BLaER1 treated with 17β-estradiol and CSF1 and Interleukin-3, amounts not matched to agents 10 nM and 100 nM (cell line): ENCODE results near the gene HSD17B8.

Experiments used
- H3K27ac ChIP-seq, 11 experiments: shearing (Covaris generic); formaldehyde crosslinking; 2 replicates each; pipeline ENCODE4 v1.8.1; 2022
- H3K27me3 ChIP-seq, 11 experiments: shearing (Covaris generic); formaldehyde crosslinking; 2 replicates each; pipeline ENCODE4 v1.8.1; 2022
- H3K36me3 ChIP-seq, 11 experiments: shearing (Covaris generic); formaldehyde crosslinking; 2 replicates each; pipeline ENCODE4 v1.8.1; 2022
- H3K4me1 ChIP-seq, 10 experiments: shearing (Covaris generic); formaldehyde crosslinking; 2 replicates each; pipeline ENCODE4 v1.8.1; 2022
- H3K4me2 ChIP-seq, 11 experiments: shearing (Covaris generic); formaldehyde crosslinking; 2 replicates each; pipeline ENCODE4 v1.8.1; 2022
- H3K4me3 ChIP-seq, 10 experiments: shearing (Covaris generic); formaldehyde crosslinking; 2 replicates each; pipeline ENCODE4 v1.8.1; 2022
- H3K9ac ChIP-seq, 11 experiments: shearing (Covaris generic); formaldehyde crosslinking; 2 replicates each; pipeline ENCODE4 v1.8.1; 2022
- H3K9me3 ChIP-seq, 11 experiments: shearing (Covaris generic); formaldehyde crosslinking; replicated peaks in 1 of 11; 2 replicates each; pipeline ENCODE4 v1.8.1; 2022
- H4K20me1 ChIP-seq, 11 experiments: shearing (Covaris generic); formaldehyde crosslinking; 2 replicates each; pipeline ENCODE4 v1.8.1; 2022
- Cebpa-rat ChIP-seq, 11 experiments: shearing (Covaris generic); IDR thresholded peaks; 2 replicates each; pipeline ENCODE4 v1.8.1; 2022

Gene HSD17B8

GRCh38 chr6:33189164-33189563 is 15.3 kb upstream of the HSD17B8 start:
- peaks cover 0 to 8% (median 3%) of the 10 kb centered on the region in 11 experiments; a peak in 10 of 22 replicates for H3K9me3 ChIP-seq
- peaks cover 7 to 21% (median 14%) of the 10 kb centered on the region in 10 experiments for H3K4me1 ChIP-seq
- H3K9ac ChIP-seq, result no peak overlapping the region
- H4K20me1 ChIP-seq, result peaks cover 0 to 24% (median 9%) of the 10 kb centered on the region in 11 experiments; a peak in 15 of 22 replicates
- TF ChIP-seq Cebpa-rat (IDR thresholded peaks at IDR 0.05), result no peak
- peaks cover 6 to 8% (median 7%) of the 10 kb centered on the region in 11 experiments; a peak in 21 of 22 replicates for H3K36me3 ChIP-seq
- H3K27me3 ChIP-seq, result peaks cover 38 to 54% (median 52%) of the 10 kb centered on the region in 11 experiments
- no peak overlapping the region for H3K4me3 ChIP-seq
- no peak overlapping the region for H3K27ac ChIP-seq
- no peak overlapping the region for H3K4me2 ChIP-seq

- Histone ChIP-seq H3K4me1 (peaks cover 7 to 19% (median 13%) of the 10 kb centered on the region in 10 experiments), H3K27ac (no peak overlapping the region), H3K36me3 (peaks cover 13 to 15% (median 14%) of the 10 kb centered on the region in 11 experiments), H3K27me3 (peaks cover 38 to 56% (median 52%) of the 10 kb centered on the region in 11 experiments), H3K4me3 (no peak overlapping the region), H3K9ac (no peak overlapping the region), H3K4me2 (no peak overlapping the region), H3K9me3 (peaks cover 0 to 1% (median 0%) of the 10 kb centered on the region in 11 experiments; a peak in 1 of 22 replicates), H4K20me1 (peaks cover 0 to 28% (median 14%) of the 10 kb centered on the region in 11 experiments; a peak in 15 of 22 replicates)
- no peak for TF ChIP-seq Cebpa-rat (IDR thresholded peaks at IDR 0.05)
Measured at GRCh38 chr6:33189625-33190448, 14.6 kb upstream of the HSD17B8 start.

GRCh38 chr6:33190504-33191107 is 13.8 kb upstream of the HSD17B8 start:
- H3K36me3 ChIP-seq, result peaks cover 20 to 22% (median 21%) of the 10 kb centered on the region in 11 experiments
- H3K9ac ChIP-seq, result no peak overlapping the region
- H4K20me1 ChIP-seq, result peaks cover 0 to 34% (median 20%) of the 10 kb centered on the region in 11 experiments; a peak in 16 of 22 replicates
- H3K4me1 ChIP-seq, result peaks cover 7 to 19% (median 13%) of the 10 kb centered on the region in 10 experiments
- H3K4me3 ChIP-seq, result no peak overlapping the region
- peaks cover 38 to 56% (median 52%) of the 10 kb centered on the region in 11 experiments for H3K27me3 ChIP-seq
- no peak overlapping the region for H3K27ac ChIP-seq
- TF ChIP-seq Cebpa-rat (IDR thresholded peaks at IDR 0.05), result no peak
- H3K9me3 ChIP-seq, result no peaks in the 10 kb centered on the region
- H3K4me2 ChIP-seq, result no peak overlapping the region

- H3K27ac ChIP-seq, result no peak overlapping the region
- H3K9me3 ChIP-seq, result no peaks in the 10 kb centered on the region
- H3K4me2 ChIP-seq, result peak overlapping the region in 10 of 11 experiments; percentile 8 to 91 (median 50); a peak in 10 of 22 replicates
- no peak overlapping the region; a peak in 1 of 20 replicates for H3K4me3 ChIP-seq
- H4K20me1 ChIP-seq, result peaks cover 4 to 44% (median 26%) of the 10 kb centered on the region in 11 experiments; a peak in 16 of 22 replicates
- peaks cover 38 to 56% (median 52%) of the 10 kb centered on the region in 11 experiments for H3K27me3 ChIP-seq
- no peak overlapping the region; a peak in 1 of 22 replicates for H3K9ac ChIP-seq
- no peak for TF ChIP-seq Cebpa-rat (IDR thresholded peaks at IDR 0.05)
- H3K36me3 ChIP-seq, result peaks cover 30 to 32% (median 31%) of the 10 kb centered on the region in 11 experiments
- H3K4me1 ChIP-seq, result peaks cover 12 to 19% (median 14%) of the 10 kb centered on the region in 10 experiments
Measured at GRCh38 chr6:33191383-33192104, 12.9 kb upstream of the HSD17B8 start.

GRCh38 chr6:33192105-33192646 is 12.3 kb upstream of the HSD17B8 start, which contains the start of gene COL11A2:
COL11A2 (minus strand) TSS chr6:33192467; CDS start chr6:33192240, 227 bp downstream.
- Histone ChIP-seq H4K20me1 (peaks cover 6 to 44% (median 30%) of the 10 kb centered on the region in 11 experiments; a peak in 18 of 22 replicates), H3K4me3 (peak within 1 kb of the TSS; percentile 31 to 59 (median 42); a peak in 16 of 20 replicates), H3K9ac (peak within 1 kb of the TSS in 9 of 11 experiments; percentile 25 to 65 (median 52); a peak in 13 of 22 replicates), H3K36me3 (peaks cover 36 to 38% (median 37%) of the 10 kb centered on the region in 11 experiments), H3K27me3 (peaks cover 38 to 56% (median 52%) of the 10 kb centered on the region in 11 experiments), H3K27ac (no peak within 1 kb of the TSS), H3K4me1 (peaks cover 13 to 19% (median 15%) of the 10 kb centered on the region in 10 experiments), H3K9me3 (no peaks in the 10 kb centered on the region), H3K4me2 (peak within 1 kb of the TSS; percentile 74 to 93 (median 85))
- no peak for TF ChIP-seq Cebpa-rat (IDR thresholded peaks at IDR 0.05)

- H3K4me3 ChIP-seq, result peak overlapping the region; percentile 31 to 59 (median 42); a peak in 16 of 20 replicates
- TF ChIP-seq Cebpa-rat (IDR thresholded peaks at IDR 0.05), result no peak
Measured at GRCh38 chr6:33192671-33193602, 11.5 kb upstream of the HSD17B8 start.

GRCh38 chr6:33193619-33194018 is 10.8 kb upstream of the HSD17B8 start:
- H4K20me1 ChIP-seq, result peaks cover 14 to 54% (median 44%) of the 10 kb centered on the region in 11 experiments; a peak in 19 of 22 replicates
- no peak overlapping the region for H3K4me2 ChIP-seq
- H3K27ac ChIP-seq, result no peak overlapping the region
- H3K9ac ChIP-seq, result no peak overlapping the region
- peaks cover 13 to 32% (median 26%) of the 10 kb centered on the region in 10 experiments for H3K4me1 ChIP-seq
- no peaks in the 10 kb centered on the region for H3K9me3 ChIP-seq
- H3K27me3 ChIP-seq, result peaks cover 38 to 56% (median 52%) of the 10 kb centered on the region in 11 experiments
- TF ChIP-seq Cebpa-rat (IDR thresholded peaks at IDR 0.05), result no peak
- no peak overlapping the region for H3K4me3 ChIP-seq
- H3K36me3 ChIP-seq, result peaks cover 38 to 45% (median 39%) of the 10 kb centered on the region in 11 experiments

More at GRCh38 chr6:33192671-33193602, 11.5 kb upstream of the HSD17B8 start:
- H3K27me3 ChIP-seq, result peaks cover 38 to 56% (median 52%) of the 10 kb centered on the region in 11 experiments
- H3K27ac ChIP-seq, result no peak overlapping the region
- peak overlapping the region in 9 of 11 experiments; percentile 25 to 65 (median 52); a peak in 13 of 22 replicates for H3K9ac ChIP-seq
- peaks cover 8 to 48% (median 37%) of the 10 kb centered on the region in 11 experiments; a peak in 19 of 22 replicates for H4K20me1 ChIP-seq
- H3K4me1 ChIP-seq, result peaks cover 13 to 25% (median 21%) of the 10 kb centered on the region in 10 experiments
- peak overlapping the region; percentile 74 to 93 (median 85) for H3K4me2 ChIP-seq
- H3K9me3 ChIP-seq, result no peaks in the 10 kb centered on the region
- H3K36me3 ChIP-seq, result peaks cover 38 to 40% (median 39%) of the 10 kb centered on the region in 11 experiments
